GM12873 (cell line): Measurements from ENCODE around the gene RHOH.

Experiments
- CTCF ChIP-seq: IDR thresholded peaks from 2 replicates; pipeline ENCODE4 v1.5.1; 2012; ENCODE audit warnings: low read depth, mild to moderate bottlenecking, moderate library complexity, low read length, control low read depth; ENCODE audit not compliant: insufficient read depth; ENCODE audit errors: missing control alignments

RHOH gene

GRCh38 chr4:40200875-40201801, 4.3 kb downstream of the RHOH start:
- TF ChIP-seq CTCF, result no peak

- TF ChIP-seq CTCF, result no peak
Observed at GRCh38 chr4:40201898-40202297, 5.1 kb downstream of the RHOH start.

- no peak for TF ChIP-seq CTCF
Observed at GRCh38 chr4:40202474-40202873, 5.6 kb downstream of the RHOH start.

- TF ChIP-seq CTCF, result no peak
Observed at GRCh38 chr4:40204507-40205258, 7.9 kb downstream of the RHOH start.

GRCh38 chr4:40205259-40206198, 8.7 kb downstream of the RHOH start:
- TF ChIP-seq CTCF, result no peak

- no peak for TF ChIP-seq CTCF
Observed at GRCh38 chr4:40206426-40206825, 9.6 kb downstream of the RHOH start.
